Esophagus muscularis mucosa (tissue), 3 donors: Measurements from ENCODE around the gene DCDC2.

ENCODE experiments used
- CTCF ChIP-seq, 3 experiments: fragments of 200-600 bp in 2 of 3; fragments of 450-650 bp in 1 of 3; sonication (generic) in 2 of 3; IDR thresholded peaks; one replicate each; pipeline ENCODE4 v1.5.1; 2017 to 2019; ENCODE audit warnings: antibody characterized with exemption in 3 of 3, mild to moderate bottlenecking in 2 of 3, moderate library complexity in 1 of 3
- POLR2AphosphoS5 ChIP-seq, 2 donors: sonication (generic); formaldehyde crosslinking; IDR thresholded peaks; one replicate each; pipeline ENCODE4 v1.6.1; 2017; ENCODE audit warnings: antibody characterized with exemption in 2 of 2

DNA sequence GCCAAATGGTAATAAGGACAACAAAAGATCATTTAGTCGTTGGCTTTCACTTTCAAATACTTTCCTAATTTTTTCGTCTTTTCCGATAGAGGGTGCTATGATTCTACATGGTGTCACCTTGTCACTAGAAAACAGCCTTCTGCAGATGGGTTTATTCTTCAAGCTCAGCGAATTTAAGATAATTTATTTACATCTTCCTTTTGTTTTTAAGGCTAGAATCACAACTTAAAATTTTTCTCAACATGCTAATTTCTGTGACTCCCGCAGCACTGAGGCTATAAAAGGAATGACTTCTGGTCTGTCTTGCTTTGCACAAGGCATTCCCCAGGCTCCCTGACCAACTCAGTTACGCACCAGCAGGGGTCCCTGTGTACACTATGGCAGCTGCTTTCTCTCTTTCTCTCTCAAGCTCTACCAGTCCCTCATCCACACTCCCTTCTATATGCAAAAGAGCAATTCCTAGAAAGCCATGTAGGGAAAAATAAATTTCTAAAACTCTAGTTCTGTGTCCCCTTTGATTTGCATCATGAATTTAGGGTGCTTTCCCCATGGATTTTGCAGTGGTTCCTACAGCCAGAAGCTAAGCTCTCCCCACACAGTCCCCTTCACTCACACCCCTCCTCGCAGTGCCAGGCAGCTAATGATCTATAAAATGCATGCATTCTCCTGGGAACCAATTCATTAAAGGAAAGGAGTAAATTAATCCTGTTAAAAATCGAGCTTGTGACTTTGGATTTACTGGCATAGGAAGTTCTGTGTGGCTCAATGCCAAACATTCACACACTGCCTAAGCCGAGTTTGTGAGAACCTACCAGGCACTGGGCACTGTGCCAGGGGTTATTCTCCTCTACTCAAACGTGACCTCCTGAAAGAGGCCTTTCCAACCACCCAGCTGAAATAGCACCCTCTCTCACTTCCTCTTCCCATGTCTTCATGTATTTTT lies 74.5 kb downstream of the DCDC2 start:
- peak; percentile 52 to 56 (median 55) for TF ChIP-seq CTCF (IDR thresholded peaks at IDR 0.05)
- TF ChIP-seq POLR2AphosphoS5 (IDR thresholded peaks at IDR 0.05), result no peak
